ENCODE results near the gene TRIM14. TPM values are rescaled to one million over a fixed set of nuclear protein-coding genes. Genes with fewer than 3 reads are reported as not detected.
"Not testable (repeated sequence)": the region's sequence is repeated elsewhere in the genome, so short reads cannot be mapped to it uniquely, and the experiment has no call there.

Gene TRIM14
- total RNA-seq, 1 donor from 2014 or later: 2.4 TPM

DNA sequence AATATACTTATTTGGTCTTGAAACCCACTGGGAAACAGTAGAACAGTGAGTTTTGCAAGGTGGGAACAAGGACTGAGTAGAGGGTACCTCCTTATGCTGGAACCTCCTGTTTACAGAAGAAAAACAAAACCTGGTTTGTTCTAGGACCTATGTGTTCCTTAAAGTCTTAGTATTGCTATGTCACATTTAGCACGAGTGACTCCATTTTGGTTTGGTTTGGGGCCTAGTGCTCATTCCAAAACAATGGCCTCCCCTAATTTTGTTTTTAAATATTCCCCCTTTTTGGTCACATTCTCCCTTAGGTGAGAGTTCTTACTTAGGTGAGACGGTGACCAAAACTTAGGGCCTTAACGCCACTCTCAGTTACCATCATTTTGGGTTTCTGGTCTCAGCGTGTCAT, 68.7 kb downstream of the TRIM14 start:
- DNase-seq (ENCODE audit: low read depth in 2 of 2): no peak

DNA sequence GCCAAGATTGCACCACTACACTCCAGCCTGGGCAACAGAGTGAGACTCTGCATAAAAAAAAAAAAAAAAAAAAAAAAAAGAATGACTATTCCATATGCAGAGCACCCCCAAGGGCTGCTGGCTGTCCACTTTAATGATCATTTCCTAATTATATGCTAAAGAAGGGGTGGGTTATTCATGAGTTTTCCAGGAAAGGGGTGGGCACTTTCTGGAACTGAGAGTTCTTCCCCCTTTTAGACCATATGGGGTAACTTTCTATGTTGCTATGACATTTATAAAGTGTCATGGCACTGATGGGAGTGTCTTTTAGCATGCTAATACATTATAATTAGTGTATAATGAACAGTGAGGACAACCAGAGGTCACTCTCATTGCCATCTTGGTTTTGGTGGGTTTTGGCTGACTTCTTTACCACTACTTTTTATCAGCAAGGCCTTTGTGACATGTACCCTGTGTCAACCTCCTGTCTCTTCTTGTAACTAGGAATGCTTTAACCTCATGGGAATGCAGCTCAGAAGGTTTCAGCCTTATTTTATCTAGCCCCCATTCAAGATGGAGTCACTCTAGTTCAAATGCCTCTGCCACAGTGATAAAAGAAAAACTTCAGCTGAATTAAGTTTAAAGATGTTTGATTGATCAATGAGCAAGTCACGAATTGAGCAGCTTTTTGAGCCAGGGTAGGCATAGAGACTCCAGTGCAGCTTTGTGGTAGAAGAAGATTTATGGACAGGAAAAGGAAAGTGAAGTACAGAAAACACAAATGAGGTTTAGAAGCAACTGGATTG, 69.5 kb downstream of the TRIM14 start:
- DNase-seq (ENCODE audit: low read depth in 2 of 2): no peak

DNA sequence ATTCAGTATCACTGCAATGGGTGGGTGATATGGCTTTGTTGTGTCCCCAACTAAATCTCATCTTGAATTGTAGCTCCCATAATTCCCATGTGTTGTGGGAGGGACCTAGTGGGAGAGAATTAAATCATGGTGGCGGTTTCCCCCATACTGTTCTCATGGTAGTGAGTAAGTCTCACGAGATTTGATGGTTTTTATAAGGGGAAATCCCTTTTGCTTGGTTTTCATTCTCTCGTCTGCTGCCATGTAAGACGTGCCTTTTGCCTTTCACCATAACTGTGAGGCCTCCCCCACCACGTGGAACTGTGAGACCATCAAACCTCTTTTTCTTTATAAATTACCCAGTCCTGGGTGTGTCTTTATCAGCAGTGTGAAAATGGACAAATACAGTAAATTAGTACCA, 72.0 kb downstream of the TRIM14 start:
- DNase-seq (ENCODE audit: low read depth in 2 of 2): no peak

DNA sequence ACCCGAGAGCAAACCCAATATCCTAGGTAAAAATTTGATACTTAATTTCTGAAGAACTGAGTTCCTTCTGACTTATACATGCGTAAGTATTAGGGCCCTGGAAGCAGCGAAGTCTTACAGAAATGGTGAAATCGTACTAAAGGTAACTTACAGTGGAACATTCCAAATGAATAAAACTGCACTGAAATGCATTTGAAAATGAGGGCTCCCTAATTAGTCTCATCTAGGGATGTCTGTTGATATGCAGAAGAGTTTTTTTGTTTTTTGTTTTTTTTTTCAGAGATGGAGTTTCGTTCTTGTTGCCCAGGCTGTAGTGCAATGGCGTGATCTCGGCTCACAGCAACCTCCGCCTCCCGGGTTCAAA, 72.9 kb downstream of the TRIM14 start:
- no peak for DNase-seq (ENCODE audit: low read depth in 2 of 2)

DNA sequence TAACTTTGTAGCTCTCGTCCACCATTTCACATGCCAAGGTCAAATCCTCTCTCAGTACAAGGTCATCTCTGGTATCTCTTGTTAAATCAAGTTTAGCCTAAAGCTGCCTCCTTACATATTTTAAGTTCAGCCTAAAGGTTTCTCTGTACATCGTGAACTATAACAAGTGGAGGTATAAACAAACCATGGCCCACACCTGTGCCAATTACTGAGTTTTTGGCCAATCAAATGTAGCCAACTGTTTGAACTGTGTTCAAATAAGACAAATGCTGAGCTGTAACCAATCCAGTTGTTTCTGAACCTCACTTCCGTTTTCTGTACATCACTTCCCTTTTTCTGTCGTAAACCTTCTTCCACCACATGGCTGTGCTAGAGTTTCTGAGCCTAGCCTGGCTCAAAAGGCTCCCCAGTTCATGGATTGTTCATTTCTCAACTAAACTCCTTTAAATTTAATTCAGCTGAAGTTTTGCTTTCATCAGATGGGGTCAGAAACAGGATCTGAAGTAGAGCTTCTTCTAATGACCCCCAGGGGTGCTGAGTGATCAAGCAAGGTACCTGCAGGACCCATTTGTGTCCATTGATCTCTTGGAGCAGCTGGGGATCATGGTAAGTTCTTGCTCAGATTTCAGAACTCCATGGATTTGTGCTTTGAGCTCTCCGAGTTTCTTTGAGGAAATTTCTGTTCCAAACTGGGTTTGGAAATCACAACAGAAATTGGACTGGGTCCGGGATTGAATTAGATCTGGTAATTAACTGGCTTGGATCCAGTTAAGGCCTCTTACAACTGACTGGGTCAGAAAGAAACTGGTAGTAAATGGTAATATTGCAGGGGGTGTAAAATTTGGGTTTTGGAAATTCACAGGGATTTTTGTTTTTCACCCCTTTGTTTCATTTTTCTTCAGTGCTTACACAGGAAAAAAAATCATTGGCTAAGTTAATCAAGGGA, 73.5 kb downstream of the TRIM14 start:
- no peak for DNase-seq (ENCODE audit: low read depth in 2 of 2)

DNA sequence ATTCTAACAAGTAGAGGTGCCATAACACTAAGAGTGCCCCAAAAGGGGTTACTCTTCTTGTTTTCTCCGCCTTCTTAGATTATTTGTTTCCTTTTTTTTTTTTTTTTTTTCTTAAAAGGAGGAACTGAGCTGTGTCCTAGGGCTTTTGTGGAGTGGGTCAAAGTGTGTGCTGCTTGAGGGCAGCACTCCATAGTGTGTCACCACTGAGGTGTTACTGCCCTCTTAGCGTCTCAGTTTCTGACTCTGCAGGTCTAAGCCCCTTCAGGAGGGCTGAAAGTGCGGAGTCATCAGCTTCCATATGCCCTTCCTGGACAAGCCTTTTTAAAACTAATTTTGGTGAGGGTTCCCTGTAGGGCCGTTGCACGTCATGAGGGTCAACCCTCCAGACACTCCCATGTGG, 75.1 kb downstream of the TRIM14 start:
- DNase-seq (ENCODE audit: low read depth in 2 of 2): no peak

DNA sequence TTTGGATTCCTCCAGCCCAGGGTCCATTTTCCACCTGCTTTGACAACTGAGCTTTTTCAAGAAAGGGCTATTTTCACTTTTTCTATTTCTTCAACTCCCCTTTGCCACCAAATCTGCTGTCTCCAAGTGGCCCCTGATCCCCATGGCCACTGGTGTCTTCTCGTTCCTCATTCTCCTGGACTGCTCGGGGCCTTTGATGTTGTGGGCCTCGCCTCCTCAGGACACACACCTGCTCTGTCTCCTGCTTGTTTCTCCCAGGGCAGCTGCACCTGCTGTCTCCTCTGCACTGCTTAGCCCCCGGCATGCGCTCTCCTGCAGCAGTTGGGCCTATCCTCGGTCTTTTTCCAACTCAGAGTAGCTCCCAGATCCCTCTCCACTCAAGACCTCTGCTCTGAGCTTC, 78.8 kb downstream of the TRIM14 start:
- no peak for DNase-seq (ENCODE audit: low read depth in 2 of 2)

DNA sequence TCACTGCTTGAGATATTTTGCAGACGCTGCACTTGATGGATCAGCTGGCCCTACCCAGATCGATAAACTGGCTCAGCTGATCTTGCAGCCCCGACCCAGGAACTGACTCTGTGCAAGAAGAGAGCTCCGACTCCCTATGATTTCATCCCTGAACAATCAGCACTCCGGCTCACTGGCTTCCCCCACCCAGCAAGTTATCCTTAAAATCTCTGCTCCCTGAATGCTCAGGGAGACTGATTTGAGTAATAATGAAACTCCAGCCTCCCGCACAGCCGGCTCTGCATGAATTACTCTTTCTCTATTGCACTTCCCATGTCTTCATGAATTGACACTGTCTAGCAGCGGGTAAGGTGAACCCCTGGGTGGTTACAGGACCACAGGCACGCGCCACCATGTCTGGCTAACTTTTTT, 79.4 kb downstream of the TRIM14 start:
- no peak for DNase-seq (ENCODE audit: low read depth in 2 of 2)

DNA sequence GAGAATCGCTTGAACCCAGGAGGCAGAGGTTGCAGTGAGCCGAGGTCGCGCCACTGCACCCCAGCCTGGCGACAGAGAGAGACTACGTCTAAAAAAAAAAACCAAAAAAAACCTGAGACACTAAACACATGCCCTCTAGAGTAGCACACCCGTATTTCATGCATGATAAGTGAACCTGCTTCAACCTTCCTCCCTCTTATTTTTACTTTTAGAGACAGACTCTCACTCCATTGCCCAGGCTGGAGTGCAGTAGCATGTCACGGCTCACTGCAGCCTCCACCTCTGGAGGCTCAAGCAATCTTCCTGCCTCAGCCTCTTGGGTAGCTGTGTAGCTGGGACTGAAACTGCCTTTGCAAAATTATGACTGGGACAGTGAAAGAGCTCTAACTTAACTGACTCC, 80.1 kb downstream of the TRIM14 start:
- no peak for DNase-seq (ENCODE audit: low read depth in 2 of 2)

DNA sequence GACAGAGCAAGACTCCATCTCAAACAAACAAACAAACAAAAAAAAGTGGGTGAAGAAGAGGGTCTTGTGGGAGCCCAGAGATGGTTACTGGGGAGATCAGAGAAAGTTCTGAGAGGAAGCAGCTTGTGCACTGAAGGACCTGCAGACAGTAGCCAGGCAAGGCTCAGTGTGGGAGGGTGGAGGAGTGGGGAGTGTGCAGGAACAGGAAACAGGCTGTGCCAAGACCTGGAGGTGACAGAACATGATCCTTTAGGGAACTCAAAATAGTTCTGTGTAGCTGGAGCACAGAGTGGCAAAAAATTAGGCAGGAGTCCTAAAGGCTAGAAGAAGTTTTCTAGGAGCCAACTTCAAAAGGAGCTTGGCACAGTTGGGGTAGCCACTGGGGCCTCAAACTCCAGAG, 81.7 kb downstream of the TRIM14 start:
- peak in 1 of 2 donors; percentile 47 for DNase-seq (ENCODE audit: low read depth in 2 of 2)

DNA sequence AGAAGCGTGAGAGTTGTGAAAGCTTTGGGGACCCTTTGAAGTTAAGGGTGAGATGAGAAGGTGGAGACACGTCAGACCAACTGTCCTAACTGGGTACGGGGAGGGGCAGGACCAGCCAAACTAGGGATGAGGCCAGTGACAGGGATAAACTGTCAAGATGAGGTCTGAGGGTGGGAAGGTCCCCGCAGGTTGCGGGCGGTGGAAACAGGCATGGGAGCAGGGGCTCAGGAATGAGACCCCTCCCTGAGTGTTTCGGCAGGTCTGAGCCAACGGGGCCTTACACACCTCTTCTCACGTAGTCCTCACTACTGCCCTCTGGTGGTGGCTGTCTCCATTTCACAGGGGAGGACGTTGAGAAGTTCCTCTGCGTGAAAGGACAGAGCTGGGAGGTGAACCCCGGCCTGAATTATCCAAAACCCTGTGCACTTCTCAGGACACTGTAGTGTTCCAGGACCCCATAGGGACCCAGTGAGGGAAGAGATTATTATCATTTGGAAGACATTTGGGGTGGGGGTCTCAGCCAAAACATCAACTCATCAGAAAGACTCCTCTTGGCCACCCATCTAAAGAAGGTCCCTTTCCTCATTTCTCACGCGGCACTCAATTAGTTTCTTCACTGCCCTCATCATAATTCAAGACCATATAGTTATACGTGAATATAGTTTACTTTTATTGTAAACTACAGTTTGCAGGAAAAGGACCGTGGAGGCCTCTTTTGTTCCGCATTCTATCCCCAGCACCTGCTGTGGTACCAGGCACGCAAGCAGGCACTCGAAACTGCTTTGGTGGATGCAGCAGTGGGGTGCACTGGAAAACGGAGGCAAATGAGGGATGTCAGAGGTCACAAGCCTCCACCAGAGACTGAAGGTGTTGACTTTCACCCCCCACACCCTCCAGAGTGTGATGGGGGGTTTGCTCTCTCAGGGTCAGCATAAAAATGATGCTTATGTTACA, 84.2 kb downstream of the TRIM14 start:
- peak; percentile 79 to 84 for DNase-seq (ENCODE audit: low read depth in 2 of 2)

DNA sequence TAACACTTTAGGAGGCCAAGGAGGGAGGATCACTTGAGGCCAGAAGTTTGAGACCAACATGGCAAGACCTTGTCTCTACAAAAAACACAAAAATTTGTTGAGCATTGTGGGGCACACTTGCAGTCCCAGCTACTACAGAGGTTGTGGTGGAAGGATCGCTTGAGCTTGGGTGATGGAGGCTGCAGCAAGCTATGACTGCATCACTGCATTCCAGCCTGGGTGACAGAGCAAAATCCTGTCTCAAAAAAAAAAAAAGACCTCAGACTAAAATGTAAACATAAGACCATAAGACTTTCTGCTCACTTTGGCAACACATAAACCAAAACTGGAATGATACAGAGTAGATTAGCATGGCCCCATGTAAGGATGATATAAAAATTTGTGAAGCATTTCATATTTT, 87.1 kb downstream of the TRIM14 start:
- DNase-seq (ENCODE audit: low read depth in 2 of 2): no peak

DNA sequence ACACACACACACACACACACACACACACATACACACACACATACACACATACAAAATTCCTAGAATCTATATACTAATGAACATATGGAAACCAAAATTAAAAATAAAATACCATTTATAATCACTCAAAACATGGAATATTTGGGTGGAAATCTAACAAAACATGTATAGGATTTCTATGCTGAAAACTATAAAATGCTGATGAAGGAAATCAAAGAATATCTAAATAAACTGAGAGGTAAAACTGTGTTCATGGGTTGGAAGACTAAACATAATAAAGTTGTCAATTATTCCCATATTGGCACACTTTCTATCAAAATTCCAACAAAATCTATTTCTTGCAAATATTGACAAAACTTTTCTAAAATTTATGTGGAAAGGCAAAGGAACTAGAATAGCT, 87.9 kb downstream of the TRIM14 start:
- no peak for DNase-seq (ENCODE audit: low read depth in 2 of 2)

DNA sequence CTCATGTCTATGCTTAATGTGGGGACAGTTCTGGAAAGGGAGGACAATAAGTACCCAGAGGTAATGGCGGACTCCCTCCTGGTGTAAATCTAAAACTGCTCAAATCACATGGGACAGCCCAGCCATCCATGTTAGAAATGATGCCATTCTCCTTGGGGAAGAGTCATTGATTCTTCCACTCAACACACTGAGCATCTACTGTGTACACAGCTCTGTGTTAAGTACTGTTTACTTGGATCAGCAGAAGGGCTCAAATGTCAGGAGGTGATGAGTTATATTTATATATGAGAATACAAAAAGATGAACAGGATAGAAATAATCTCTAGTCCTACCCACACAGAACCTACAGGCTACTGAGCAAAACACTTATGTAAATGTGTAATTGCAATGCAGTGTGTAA, 94.3 kb downstream of the TRIM14 start:
- no peak for DNase-seq (ENCODE audit: low read depth in 2 of 2)

DNA sequence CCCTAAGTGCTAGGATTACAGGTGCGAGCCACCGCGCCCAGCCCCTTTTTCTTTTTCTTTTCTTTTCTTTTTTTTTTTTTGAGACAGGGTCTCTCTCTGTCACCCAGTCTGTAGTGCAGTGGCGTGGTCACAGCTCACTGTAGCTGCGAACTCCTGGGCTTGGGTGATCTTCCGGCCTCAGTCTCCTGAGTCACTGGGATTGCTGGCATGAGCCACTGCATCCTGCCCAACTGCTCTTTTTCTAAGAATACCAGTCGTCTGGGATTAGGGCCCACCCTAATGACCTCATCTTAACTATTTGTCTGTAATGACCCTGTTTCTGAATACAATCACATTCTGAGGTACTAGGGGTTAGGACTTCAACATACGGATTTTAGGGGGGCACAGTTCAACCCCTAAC, 96.6 kb downstream of the TRIM14 start:
- DNase-seq (ENCODE audit: low read depth in 2 of 2): peak in 1 of 2 donors; percentile 61

DNA sequence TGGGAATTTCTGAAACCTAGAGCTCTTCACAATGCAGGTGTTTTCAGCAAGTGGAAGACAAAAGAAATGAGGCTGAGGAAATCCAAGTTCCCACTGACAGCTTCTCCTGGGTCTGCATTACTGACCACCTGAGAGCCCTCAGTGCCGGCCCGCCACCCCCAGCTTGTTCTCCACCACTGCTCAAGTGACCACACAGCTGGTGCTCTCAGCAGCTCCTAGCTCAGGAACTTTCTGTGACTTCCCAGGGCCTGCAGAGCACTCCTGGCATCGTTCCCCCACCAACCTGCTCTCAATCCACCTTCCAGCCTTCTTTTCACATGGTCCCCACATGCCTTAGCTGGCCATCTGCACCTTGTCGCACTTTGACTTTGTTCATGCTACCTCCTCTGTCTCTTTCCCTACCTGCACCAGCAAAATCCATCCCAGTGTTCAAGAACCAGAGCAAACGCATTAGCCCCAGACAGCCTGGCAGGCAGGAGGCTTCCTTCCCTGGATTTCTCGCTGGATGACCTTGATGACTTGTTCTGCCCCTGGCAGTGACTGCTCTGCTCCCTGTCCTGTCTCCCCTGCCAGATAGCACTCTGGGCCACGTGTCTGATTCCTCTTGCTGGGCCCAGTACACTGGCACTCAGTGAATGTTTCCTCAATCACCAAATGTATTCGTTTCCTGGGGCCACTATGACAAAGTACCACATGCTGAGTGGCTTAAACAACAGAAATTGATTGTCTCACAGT, 97.5 kb downstream of the TRIM14 start:
- peak in 1 of 2 donors; percentile 24 for DNase-seq (ENCODE audit: low read depth in 2 of 2)

DNA sequence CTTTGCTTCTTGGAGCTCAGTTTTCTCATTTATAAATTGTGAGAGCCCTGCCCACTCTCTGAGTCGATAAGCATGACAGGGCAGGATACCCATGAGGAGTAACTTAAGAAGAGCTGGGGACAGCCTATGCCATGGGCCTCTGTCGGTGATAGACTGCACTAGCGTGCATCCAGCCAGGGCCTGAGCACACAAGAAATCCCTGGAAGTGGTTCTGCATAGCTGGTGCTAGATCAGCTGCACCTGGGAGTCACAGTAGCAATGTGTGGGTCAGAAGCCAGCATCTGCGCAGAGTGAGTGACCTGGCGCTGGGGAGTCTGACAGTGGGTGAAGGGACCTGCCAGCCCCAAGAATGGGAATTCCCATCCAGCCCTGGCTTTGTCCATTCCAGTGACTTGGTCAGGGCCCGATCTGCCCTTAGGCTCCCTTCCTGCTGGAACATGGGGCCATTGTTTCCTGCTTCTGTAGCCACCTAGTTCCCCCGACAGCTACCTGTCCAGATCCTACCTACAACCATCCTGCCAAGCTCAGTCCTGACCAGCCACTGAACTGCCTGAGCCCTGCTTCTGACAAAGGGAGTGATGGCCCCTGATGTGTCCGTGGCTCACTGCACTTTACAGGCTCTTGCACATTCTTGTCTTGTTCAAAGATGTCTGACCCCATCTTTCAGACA, 98.4 kb downstream of the TRIM14 start:
- DNase-seq (ENCODE audit: low read depth in 2 of 2): no peak

DNA sequence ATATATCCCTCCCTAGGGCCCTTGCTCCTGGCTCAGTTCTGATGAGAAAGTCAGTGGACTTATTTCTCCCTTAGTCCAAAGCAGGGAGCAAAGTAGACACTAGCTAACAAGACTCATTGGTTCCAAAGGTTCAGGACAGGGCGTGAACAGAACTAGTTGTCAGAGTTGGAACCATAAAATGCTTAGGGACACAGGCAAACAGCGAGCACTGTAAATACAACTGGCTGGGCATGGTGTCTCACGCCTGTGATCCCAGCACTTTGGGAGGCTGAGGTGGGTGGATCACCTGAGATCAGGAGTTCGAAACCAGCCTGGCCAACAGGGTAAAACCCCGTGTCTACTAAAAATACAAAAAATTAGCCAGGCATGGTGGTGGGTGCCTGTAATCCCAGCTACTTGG, 99.2 kb downstream of the TRIM14 start:
- not testable (repeated sequence) for DNase-seq (ENCODE audit: low read depth in 2 of 2)
